ENCODE data around the gene NKX1-1. TPM values are rescaled to one million over a fixed set of nuclear protein-coding genes. Genes with fewer than 3 reads are reported as not detected.

Gene NKX1-1
- total RNA-seq, 1 donor from 2014 or later = not detected

GRCh38 chr4:1380368-1381151 is 25.7 kb downstream of the NKX1-1 start:
- Mint-ChIP-seq H3K9me3 (no peaks in the 10 kb centered on the region), H3K4me3 (no peak overlapping the region), H3K4me1 (ENCODE audit: unreplicated experiment) (no peaks in the 10 kb centered on the region), H3K36me3 (no peaks in the 10 kb centered on the region), H3K27me3 (no peaks in the 10 kb centered on the region), H3K27ac (no peak overlapping the region)
- TF ChIP-seq CTCF (conservative IDR thresholded peaks at IDR 0.05) = no peak
- no peak for DNase-seq (ENCODE audit: extremely low spot score, unreplicated experiment)

- H3K4me3 Mint-ChIP-seq = no peak overlapping the region
- no peak for TF ChIP-seq CTCF (conservative IDR thresholded peaks at IDR 0.05)
- H3K27me3 Mint-ChIP-seq = no peaks in the 10 kb centered on the region
- no peak for DNase-seq (ENCODE audit: extremely low spot score, unreplicated experiment)
- no peaks in the 10 kb centered on the region for H3K9me3 Mint-ChIP-seq
- no peaks in the 10 kb centered on the region for H3K36me3 Mint-ChIP-seq
- no peak overlapping the region for H3K27ac Mint-ChIP-seq
- no peaks in the 10 kb centered on the region for H3K4me1 Mint-ChIP-seq (ENCODE audit: unreplicated experiment)
Observed at GRCh38 chr4:1379801-1380331, 26.4 kb downstream of the NKX1-1 start.

DNA sequence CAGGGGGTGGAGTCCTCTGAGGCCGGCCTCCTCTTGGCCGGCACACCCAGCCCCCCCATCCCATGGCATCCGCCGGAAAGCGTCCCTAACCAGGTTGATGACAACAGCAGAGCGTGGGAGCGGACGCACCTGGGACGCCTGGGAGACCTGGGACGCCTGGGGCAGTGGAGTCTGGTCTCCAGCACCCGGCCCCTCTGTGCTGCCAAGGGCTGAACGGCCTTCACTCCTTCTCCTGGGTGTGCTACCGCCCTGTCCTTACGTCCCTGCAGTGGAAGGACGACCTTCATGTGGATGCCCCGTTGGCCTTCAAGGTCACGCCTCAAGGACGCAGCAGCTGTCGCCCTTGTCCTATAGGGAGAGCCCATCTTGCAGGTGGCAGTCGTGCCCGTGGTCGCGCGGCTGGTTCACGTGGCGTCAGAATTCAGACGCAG is 26.9 kb downstream of the NKX1-1 start:
- H3K36me3 Mint-ChIP-seq = no peaks in the 10 kb centered on the region
- no peaks in the 10 kb centered on the region for H3K9me3 Mint-ChIP-seq
- TF ChIP-seq CTCF (conservative IDR thresholded peaks at IDR 0.05) = no peak
- H3K4me3 Mint-ChIP-seq = no peak overlapping the region
- no peak overlapping the region for H3K27ac Mint-ChIP-seq
- no peaks in the 10 kb centered on the region for H3K27me3 Mint-ChIP-seq
- H3K4me1 Mint-ChIP-seq (ENCODE audit: unreplicated experiment) = no peaks in the 10 kb centered on the region
- no peak for DNase-seq (ENCODE audit: extremely low spot score, unreplicated experiment)

DNA sequence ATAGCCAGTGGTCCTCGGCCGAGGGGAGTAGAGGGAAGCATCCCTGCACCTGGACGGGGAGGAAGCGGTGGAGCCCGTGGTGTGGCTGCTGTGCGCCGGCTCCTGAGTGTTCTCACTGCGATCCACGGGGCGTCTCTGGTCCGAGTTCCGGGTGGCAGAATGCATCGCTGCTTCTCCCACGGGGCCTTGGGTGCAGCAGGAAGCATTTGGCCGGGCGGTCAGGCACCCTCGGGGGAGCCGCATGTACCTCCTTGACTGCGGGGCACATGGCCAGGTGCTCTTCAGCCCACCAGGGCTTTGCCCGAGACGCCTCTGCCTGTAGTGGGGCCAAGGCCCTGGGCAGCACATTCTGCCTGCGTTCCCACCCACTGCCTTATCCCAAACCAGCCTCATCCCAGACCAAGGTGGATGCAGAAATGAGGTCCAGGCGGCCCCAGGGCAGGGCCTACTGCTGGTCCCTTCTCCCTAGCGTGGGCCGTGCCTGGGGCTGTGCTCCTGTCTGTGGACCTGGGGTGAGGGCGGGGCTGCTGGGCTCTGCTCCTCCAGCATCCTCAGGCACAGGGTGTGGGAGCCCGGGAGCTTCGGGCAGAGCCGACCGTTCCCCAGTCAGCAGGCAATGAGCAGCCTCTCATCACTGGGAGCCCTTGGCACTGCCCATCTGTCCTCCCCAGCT is 27.5 kb downstream of the NKX1-1 start:
- peaks cover 4% of the 10 kb centered on the region for H3K36me3 Mint-ChIP-seq
- H3K27ac Mint-ChIP-seq = no peak overlapping the region
- DNase-seq (ENCODE audit: extremely low spot score, unreplicated experiment) = no peak
- no peak overlapping the region for H3K4me3 Mint-ChIP-seq
- H3K4me1 Mint-ChIP-seq (ENCODE audit: unreplicated experiment) = no peaks in the 10 kb centered on the region
- TF ChIP-seq CTCF (conservative IDR thresholded peaks at IDR 0.05) = no peak
- H3K27me3 Mint-ChIP-seq = no peaks in the 10 kb centered on the region
- H3K9me3 Mint-ChIP-seq = no peaks in the 10 kb centered on the region

DNA sequence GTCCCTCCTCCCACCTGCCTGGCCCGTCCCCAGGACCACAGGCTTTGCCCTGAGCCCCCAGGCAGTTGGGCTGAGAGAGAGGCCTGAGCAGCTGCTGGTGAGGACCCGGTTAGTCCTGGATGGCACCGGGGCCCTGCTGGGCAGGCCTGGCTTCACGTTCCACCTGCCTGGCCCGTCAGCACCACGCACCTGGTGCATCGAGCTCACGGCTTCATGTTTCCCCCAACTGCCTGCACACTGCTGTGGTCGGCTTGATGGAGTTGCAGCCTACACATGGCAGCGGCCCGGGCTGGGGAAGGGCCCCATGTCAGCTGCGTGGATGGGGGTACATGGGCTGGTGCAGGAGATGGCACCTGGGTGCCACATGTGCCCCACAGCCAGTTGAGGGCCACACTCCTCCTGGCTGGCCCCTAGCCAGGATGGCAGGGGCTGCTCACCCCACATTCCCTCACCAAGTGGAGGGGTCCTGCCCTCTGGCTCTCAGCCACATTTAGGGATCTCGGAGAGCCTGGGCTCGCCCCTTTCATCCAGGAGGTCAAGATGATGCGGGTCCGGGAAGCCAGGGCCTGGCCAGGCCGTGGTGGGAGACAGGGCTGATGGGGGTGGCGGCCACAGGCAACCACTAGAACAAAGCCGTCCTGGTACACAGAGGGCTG is 28.5 kb downstream of the NKX1-1 start:
- peaks cover 10% of the 10 kb centered on the region for H3K36me3 Mint-ChIP-seq
- no peak for DNase-seq (ENCODE audit: extremely low spot score, unreplicated experiment)
- no peak for TF ChIP-seq CTCF (conservative IDR thresholded peaks at IDR 0.05)
- H3K27me3 Mint-ChIP-seq = no peaks in the 10 kb centered on the region
- no peaks in the 10 kb centered on the region for H3K4me1 Mint-ChIP-seq (ENCODE audit: unreplicated experiment)
- no peak overlapping the region for H3K27ac Mint-ChIP-seq
- H3K9me3 Mint-ChIP-seq = no peaks in the 10 kb centered on the region
- H3K4me3 Mint-ChIP-seq = no peak overlapping the region
